Smooth muscle cell (in vitro differentiated cells): ENCODE measurements around the gene EFHC1. TPM values are rescaled to one million over a fixed set of nuclear protein-coding genes. Genes with fewer than 3 reads are reported as not detected.

Experiments
- polyA plus RNA-seq: library from polyadenylated mRNA; unstranded; fragments of >200 nt; fragmentation: Nextera tagmentation; extraction: Ambion mirVana; gene quantifications from 2 replicates; pipeline ENCODE4 v1.2.1, GENCODE V29; 2016
- total RNA-seq: library from RNA; depleted of rRNA; stranded (reverse); fragments of >200 nt; gene quantifications from 2 replicates; pipeline ENCODE4 v1.2.3, GENCODE V29; 2014

EFHC1 gene
- total and polyA plus RNA-seq, 2 experiments from 2014 or later: 11.0 to 25.9 TPM

Other genes starting within 250 kb of the EFHC1 start
- not detected in 2 replicates for gene IL17A, start 234.0 kb upstream of the EFHC1 start, total RNA-seq
- not detected in 2 replicates for gene IL17A, start 234.0 kb upstream of the EFHC1 start, polyA plus RNA-seq
- gene IL17F, start 175.8 kb upstream of the EFHC1 start, total RNA-seq: not detected in 2 replicates
- not detected in 2 replicates for gene IL17F, start 175.8 kb upstream of the EFHC1 start, polyA plus RNA-seq
- gene MCM3, start 135.6 kb upstream of the EFHC1 start, total RNA-seq: 30.6 and 32.2 TPM in 2 replicates
- gene MCM3, start 135.6 kb upstream of the EFHC1 start, polyA plus RNA-seq: 33.9 and 37.3 TPM in 2 replicates
- gene PAQR8, start 58.2 kb upstream of the EFHC1 start, total RNA-seq: 6.1 and 8.4 TPM in 2 replicates
- 4.3 and 7.8 TPM in 2 replicates for gene PAQR8, start 58.2 kb upstream of the EFHC1 start, polyA plus RNA-seq
- gene TRAM2, start 156.7 kb downstream of the EFHC1 start, total RNA-seq: 32.0 and 35.6 TPM in 2 replicates
- gene TRAM2, start 156.7 kb downstream of the EFHC1 start, polyA plus RNA-seq: 17.2 and 18.2 TPM in 2 replicates